H9 (cell line): ENCODE measurements around the gene CTPS1. TPM values are rescaled to one million over a fixed set of nuclear protein-coding genes. Genes with fewer than 3 reads are reported as not detected.

Experiments used
- DNase-seq: peaks from one replicate; pipeline ENCODE4 v3.0.0-alpha.2; 2017
- H2AFZ ChIP-seq: one replicate; pipeline ENCODE4 v1.6.1; 2013; ENCODE audit warnings: mild to moderate bottlenecking, low read length, control low read depth, moderate library complexity
- H2AK5ac ChIP-seq: 2 replicates; pipeline ENCODE4 v1.6.1; 2013; ENCODE audit warnings: low read length, control low read depth, mixed read lengths; ENCODE audit not compliant: insufficient read length
- H2BK120ac ChIP-seq: one replicate; pipeline ENCODE4 v1.6.1; 2013; ENCODE audit warnings: low read depth, mild to moderate bottlenecking, low read length, control low read depth, inconsistent platforms; ENCODE audit not compliant: poor library complexity, severe bottlenecking
- H2BK12ac ChIP-seq: 2 replicates; pipeline ENCODE4 v1.6.1; 2013; ENCODE audit warnings: low read length, control low read depth, mixed read lengths, low read depth; ENCODE audit not compliant: insufficient read length
- H2BK15ac ChIP-seq: 2 replicates; pipeline ENCODE4 v1.6.1; 2013; ENCODE audit warnings: low read depth, low read length, control low read depth
- H2BK20ac ChIP-seq: one replicate; pipeline ENCODE4 v1.6.1; 2013; ENCODE audit warnings: low read depth, mild to moderate bottlenecking, low read length, control low read depth, inconsistent platforms; ENCODE audit not compliant: poor library complexity, severe bottlenecking
- H2BK5ac ChIP-seq: 2 replicates; pipeline ENCODE4 v1.6.1; 2013; ENCODE audit warnings: low read length, control low read depth, mixed read lengths; ENCODE audit not compliant: insufficient read length
- H3K14ac ChIP-seq: 2 replicates; pipeline ENCODE4 v1.6.1; 2013; ENCODE audit warnings: low read length, control low read depth; ENCODE audit not compliant: insufficient read depth
- H3K18ac ChIP-seq: 2 replicates; pipeline ENCODE4 v1.6.1; 2013; ENCODE audit warnings: low read depth, mild to moderate bottlenecking, mixed read lengths, low read length, control low read depth; ENCODE audit not compliant: insufficient read length
- H3K23ac ChIP-seq: 2 replicates; pipeline ENCODE4 v1.6.1; 2013; ENCODE audit warnings: low read length, control low read depth, mixed read lengths, low read depth; ENCODE audit not compliant: insufficient read length
- H3K23me2 ChIP-seq: 2 replicates; pipeline ENCODE4 v1.6.1; 2013; ENCODE audit warnings: low read depth, mild to moderate bottlenecking, mixed read lengths, low read length, control low read depth; ENCODE audit not compliant: insufficient read length, poor library complexity, severe bottlenecking
- H3K27ac ChIP-seq: 2 replicates; pipeline ENCODE4 v1.5.1; 2013; ENCODE audit warnings: low read length, control low read depth, mixed read lengths, low read depth; ENCODE audit not compliant: insufficient read length
- H3K27me3 ChIP-seq: 2 replicates; pipeline ENCODE4 v1.6.1; 2013; ENCODE audit warnings: low read length, control low read depth, inconsistent platforms; ENCODE audit not compliant: insufficient read depth
- H3K4ac ChIP-seq: 2 replicates; pipeline ENCODE4 v1.6.1; 2013; ENCODE audit warnings: low read depth, mild to moderate bottlenecking, control low read depth, inconsistent platforms, low read length, moderate library complexity
- H3K4me1 ChIP-seq: 2 replicates; pipeline ENCODE4 v1.6.1; 2013; ENCODE audit warnings: low read length, control low read depth, inconsistent platforms; ENCODE audit not compliant: insufficient read depth
- H3K4me2 ChIP-seq: 2 replicates; pipeline ENCODE4 v1.6.1; 2013; ENCODE audit warnings: low read length, control low read depth, mixed read lengths; ENCODE audit not compliant: insufficient read length, insufficient read depth
- H3K56ac ChIP-seq: 2 replicates; pipeline ENCODE4 v1.6.1; 2013; ENCODE audit warnings: low read depth, mild to moderate bottlenecking, mixed read lengths, low read length, control low read depth; ENCODE audit not compliant: insufficient read length
- H3K79me1 ChIP-seq: 2 replicates; pipeline ENCODE4 v1.6.1; 2013; ENCODE audit warnings: low read depth, mild to moderate bottlenecking, moderate library complexity, low read length, control low read depth, inconsistent platforms; ENCODE audit not compliant: insufficient read depth, poor library complexity, severe bottlenecking
- H3K79me2 ChIP-seq: 2 replicates; pipeline ENCODE4 v1.6.1; 2013; ENCODE audit warnings: low read length, control low read depth, inconsistent platforms; ENCODE audit not compliant: insufficient read depth
- H3K9ac ChIP-seq: 2 replicates; pipeline ENCODE4 v1.6.1; 2013; ENCODE audit warnings: low read length, control low read depth, mixed read lengths; ENCODE audit not compliant: insufficient read length; ENCODE audit errors: extremely low read depth
- H3K9me3 ChIP-seq: one replicate; pipeline ENCODE4 v1.6.1; 2013; ENCODE audit warnings: low read depth, low read length, inconsistent platforms; ENCODE audit not compliant: control insufficient read depth
- H3T11ph ChIP-seq: one replicate; pipeline ENCODE4 v1.6.1; 2013; ENCODE audit warnings: mild to moderate bottlenecking, low read length, control low read depth, inconsistent platforms
- H4K20me1 ChIP-seq: one replicate; pipeline ENCODE4 v1.6.1; 2013; ENCODE audit not compliant: control insufficient read depth, insufficient read length, insufficient read depth
- H4K5ac ChIP-seq: 2 replicates; pipeline ENCODE4 v1.6.1; 2013; ENCODE audit warnings: low read depth, mild to moderate bottlenecking, mixed read lengths, low read length, control low read depth; ENCODE audit not compliant: insufficient read length
- H4K8ac ChIP-seq: replicated peaks from 2 replicates; pipeline ENCODE4 v1.6.1; 2013; ENCODE audit warnings: low read length, control low read depth, mixed read lengths, low read depth; ENCODE audit not compliant: insufficient read length
- H4K91ac ChIP-seq: 2 replicates; pipeline ENCODE4 v1.6.1; 2013; ENCODE audit warnings: low read depth, mild to moderate bottlenecking, moderate library complexity, mixed read lengths, low read length, control low read depth; ENCODE audit not compliant: insufficient read length
- H3K27ac Mint-ChIP-seq, 3 experiments: 2 replicates in 2 of 3; 3 replicates in 1 of 3; pipeline ENCODE4 v1.8.0; 2020 to 2021; ENCODE audit warnings: mixed read lengths in 3 of 3, mild to moderate bottlenecking in 1 of 3, moderate library complexity in 1 of 3
- H3K27me3 Mint-ChIP-seq: 2 replicates; pipeline ENCODE4 v1.8.0; 2021; ENCODE audit warnings: low read depth, mild to moderate bottlenecking, moderate library complexity, mixed read lengths
- H3K36me3 Mint-ChIP-seq, 3 experiments: 2 replicates in 2 of 3; 3 replicates in 1 of 3; pipeline ENCODE4 v1.8.0; 2020 to 2021; ENCODE audit warnings: low read depth in 3 of 3, mixed read lengths in 3 of 3; ENCODE audit not compliant: insufficient read depth in 1 of 3
- H3K4me1 Mint-ChIP-seq, 2 experiments: 2 replicates each; pipeline ENCODE4 v1.8.0; 2020; ENCODE audit warnings: mixed read lengths in 2 of 2
- H3K4me3 Mint-ChIP-seq, 2 experiments: 2 replicates in 1 of 2; 3 replicates in 1 of 2; pipeline ENCODE4 v1.8.0; 2020 to 2021; ENCODE audit warnings: mild to moderate bottlenecking in 2 of 2, mixed read lengths in 2 of 2, moderate library complexity in 1 of 2
- H3K9me3 Mint-ChIP-seq, 2 experiments: 2 replicates in 1 of 2; 3 replicates in 1 of 2; pipeline ENCODE4 v1.8.0; 2020; ENCODE audit warnings: mild to moderate bottlenecking in 2 of 2, mixed read lengths in 2 of 2, moderate library complexity in 1 of 2
- CTCF ChIP-seq: fragments of 200-600 bp; sonication (generic); conservative IDR thresholded peaks from 3 replicates; pipeline ENCODE4 v1.8.0; 2021; ENCODE audit warnings: antibody characterized with exemption, mild to moderate bottlenecking
- WGBS: extraction: QIAGEN DNeasy Blood & Tissue Kit; methylation state at CpG from one replicate; pipeline ENCODE4 v1.1.7; 2013; ENCODE audit warnings: missing lambda C conversion rate, low lambda C conversion rate, mixed read lengths; ENCODE audit not compliant: insufficient read length; ENCODE audit errors: extremely low coverage; 5-methylcytosine and 5-hydroxymethylcytosine counted together
- total RNA-seq: library from RNA; stranded (reverse); gene quantifications from 2 replicates; pipeline ENCODE4 v1.2.1, GENCODE V29; 2021

Gene CTPS1
- total RNA-seq, 1 experiment from 2014 or later: 105 TPM

DNA sequence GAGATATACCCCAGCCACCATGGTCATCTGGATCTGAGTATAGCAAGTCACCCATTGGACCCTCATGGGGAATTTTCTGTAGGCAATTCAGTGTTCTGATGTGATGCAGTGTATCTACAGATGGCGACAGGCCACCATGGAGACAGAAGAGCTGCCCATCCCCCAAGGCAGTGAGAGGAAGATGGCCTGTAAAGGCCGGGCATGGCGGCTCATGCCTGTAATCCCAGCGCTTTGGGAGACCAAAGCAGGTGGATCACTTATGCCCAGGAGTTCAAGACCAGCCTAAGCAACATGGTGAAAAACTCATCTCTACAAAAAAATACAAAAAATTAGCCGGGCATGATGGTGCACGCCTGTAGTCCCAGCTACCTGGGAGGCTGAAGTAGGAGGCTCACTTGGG is 41.1 kb upstream of the CTPS1 start:
- DNase-seq: no peak
- H3K4me1 ChIP-seq: 0 out of 2 replicates have a peak, but pooled peaks cover 2% of the 10 kb centered on the region
- H3K9ac ChIP-seq: no peak overlapping the region
- TF ChIP-seq CTCF: no peak
- H3K56ac ChIP-seq: no peak overlapping the region
- no peak overlapping the region for H3K4me2 ChIP-seq
- H2AK5ac ChIP-seq: no peak overlapping the region
- Mint-ChIP-seq H3K9me3 (no peaks in the 10 kb centered on the region), H3K27ac (no peak overlapping the region; a peak in 1 of 7 replicates), H3K36me3 (no peaks in the 10 kb centered on the region), H3K4me1 (peaks cover 0 to 3% of the 10 kb centered on the region in 2 experiments; a peak in 1 of 4 replicates), H3K27me3 (no peaks in the 10 kb centered on the region; the same call in 1 of the 2 replicates), H3K4me3 (no peak overlapping the region)
- H3K18ac ChIP-seq: no peak overlapping the region
- no CpG with 5 or more reads among the region's 6 CpGs for WGBS
- H2BK5ac ChIP-seq: no peak overlapping the region
- H2AFZ ChIP-seq: no peak overlapping the region
- H3K14ac ChIP-seq: no peak overlapping the region
- no peak overlapping the region for H4K5ac ChIP-seq
- no peaks in the 10 kb centered on the region for H3K27me3 ChIP-seq
- H2BK20ac ChIP-seq: no peak overlapping the region
- H2BK15ac ChIP-seq: no peak overlapping the region
- H3K79me1 ChIP-seq: no peaks in the 10 kb centered on the region
- no peaks in the 10 kb centered on the region for H3K9me3 ChIP-seq
- no peaks in the 10 kb centered on the region for H3K79me2 ChIP-seq
- no peak overlapping the region for H3K4ac ChIP-seq
- H3K27ac ChIP-seq: no peak overlapping the region
- no peak overlapping the region for H4K8ac ChIP-seq
- no peaks in the 10 kb centered on the region for H4K20me1 ChIP-seq
- no peaks in the 10 kb centered on the region for H3K23me2 ChIP-seq
- no peak overlapping the region for H2BK120ac ChIP-seq
- H3K23ac ChIP-seq: no peak overlapping the region
- H4K91ac ChIP-seq: no peak overlapping the region
- H3T11ph ChIP-seq: no peak overlapping the region
- no peak overlapping the region for H2BK12ac ChIP-seq
